PC-3 (cell line): Measurements from ENCODE around the gene DHRS3. TPM values are rescaled to one million over a fixed set of nuclear protein-coding genes. Genes with fewer than 3 reads are reported as not detected.

ENCODE experiments used
- ATAC-seq: fragments of 200-7000 bp; cut with Tn5 transposase; 2 replicates; pipeline ENCODE4 v1.9.1; 2020; ENCODE audit warnings: mild to moderate bottlenecking, moderate library complexity
- BruUV-seq: library from RNA; stranded (reverse); fragments of 400-500 nt; replicated peaks from 2 replicates; lab custom pipeline; 2021; lab: Mats Ljungman, UMichigan
- CTCF ChIA-PET: fragments of 300-600 bp; sonication (Branson Sonifier 250); formaldehyde crosslinking; loops from one replicate; lab custom pipeline; 2022; ENCODE audit warnings: antibody characterized with exemption; lab: Charles Lee
- POLR2A ChIA-PET: fragments of 300-600 bp; sonication (Branson Sonifier 250); formaldehyde crosslinking; loops from one replicate; lab custom pipeline; 2022; ENCODE audit warnings: antibody characterized with exemption; ENCODE audit not compliant: unreplicated experiment; lab: Charles Lee
- DNase-seq: peaks from one replicate; pipeline ENCODE4 v3.0.0-alpha.2; 2015
- H2AFZ ChIP-seq: fragments of 300-600 bp; sonication (generic); 2 replicates; pipeline ENCODE4 v1.6.0; 2016; ENCODE audit warnings: antibody characterized with exemption, low read length
- H3F3A ChIP-seq: fragments of 300-600 bp; sonication (generic); one replicate; pipeline ENCODE4 v1.6.0; 2017; ENCODE audit warnings: antibody characterized with exemption, low read length, control low read depth, mild to moderate bottlenecking; ENCODE audit not compliant: unreplicated experiment
- H3K27ac ChIP-seq: fragments of 300-600 bp; sonication (generic); 2 replicates; pipeline ENCODE4 v1.5.1; 2016; ENCODE audit warnings: mild to moderate bottlenecking, low read length
- H3K27me3 ChIP-seq: fragments of 300-600 bp; sonication (generic); 2 replicates; pipeline ENCODE4 v1.6.1; 2016; ENCODE audit warnings: low read length, mixed read lengths
- H3K36me3 ChIP-seq: fragments of 300-600 bp; sonication (generic); 2 replicates; pipeline ENCODE4 v1.6.1; 2016; ENCODE audit warnings: low read depth, mixed run types, low read length, mixed read lengths
- H3K4me1 ChIP-seq: fragments of 300-600 bp; sonication (generic); 2 replicates; pipeline ENCODE4 v1.5.1; 2016; ENCODE audit warnings: low read length; ENCODE audit not compliant: insufficient read depth
- H3K4me2 ChIP-seq: fragments of 300-600 bp; sonication (generic); 2 replicates; pipeline ENCODE4 v1.6.0; 2016; ENCODE audit warnings: low read length
- H3K4me3 ChIP-seq: fragments of 300-600 bp; sonication (generic); 2 replicates; pipeline ENCODE4 v1.5.1; 2016; ENCODE audit warnings: mild to moderate bottlenecking, low read length, mixed read lengths
- H3K79me2 ChIP-seq: fragments of 300-600 bp; sonication (generic); 2 replicates; pipeline ENCODE4 v1.6.1; 2017; ENCODE audit warnings: low read length, mixed read lengths
- H3K9ac ChIP-seq: fragments of 300-600 bp; sonication (generic); 2 replicates; pipeline ENCODE4 v1.6.0; 2016; ENCODE audit warnings: mild to moderate bottlenecking, low read length
- H3K9me2 ChIP-seq: fragments of 300-600 bp; sonication (generic); replicated peaks from 2 replicates; pipeline ENCODE4 v1.6.1; 2016; ENCODE audit warnings: mixed run types, low read length, mixed read lengths
- H3K9me3 ChIP-seq: fragments of 300-600 bp; sonication (generic); 2 replicates; pipeline ENCODE4 v1.6.1; 2016; ENCODE audit warnings: low read length, mixed read lengths
- H4K20me1 ChIP-seq: fragments of 300-600 bp; sonication (generic); 2 replicates; pipeline ENCODE4 v1.6.1; 2016; ENCODE audit warnings: low read length, mixed read lengths
- EZH2 ChIP-seq: fragments of 300-600 bp; sonication (generic); IDR thresholded peaks from one replicate; pipeline ENCODE4 v1.6.1; 2017; ENCODE audit warnings: antibody characterized with exemption, mild to moderate bottlenecking, low read length; ENCODE audit not compliant: unreplicated experiment
- EZH2phosphoT487 ChIP-seq: fragments of 300-600 bp; sonication (generic); IDR thresholded peaks from 2 replicates; pipeline ENCODE4 v1.6.1; 2018; ENCODE audit warnings: mild to moderate bottlenecking, antibody characterized with exemption, low read length, borderline replicate concordance
- intact Hi-C: fragments of 100-400 bp; cut with micrococcal nuclease; formaldehyde crosslinking; loops from 2 replicates; pipeline ENCODE4 v1.9.0; 2023
- total RNA-seq: library from RNA; depleted of rRNA; stranded (reverse); fragments of >200 nt; gene quantifications from 2 replicates; pipeline ENCODE4 v1.2.3, GENCODE V29; 2014
- TF ChIP-seq, protein P1 (sequence below): fragments of 300-600 bp; sonication (generic); conservative IDR thresholded peaks from 2 replicates; pipeline ENCODE4 v1.5.1; 2017; ENCODE audit warnings: antibody characterized with exemption, low read depth, mild to moderate bottlenecking, low read length

DHRS3 gene
- total RNA-seq, 1 experiment from 2014 or later: 105 TPM

GRCh38 chr1:12561121-12561520 lies 56.9 kb downstream of the DHRS3 start:
- TF ChIP-seq EZH2phosphoT487 (no peak), EZH2 (no peak)
- TF ChIP-seq, protein P1, sequence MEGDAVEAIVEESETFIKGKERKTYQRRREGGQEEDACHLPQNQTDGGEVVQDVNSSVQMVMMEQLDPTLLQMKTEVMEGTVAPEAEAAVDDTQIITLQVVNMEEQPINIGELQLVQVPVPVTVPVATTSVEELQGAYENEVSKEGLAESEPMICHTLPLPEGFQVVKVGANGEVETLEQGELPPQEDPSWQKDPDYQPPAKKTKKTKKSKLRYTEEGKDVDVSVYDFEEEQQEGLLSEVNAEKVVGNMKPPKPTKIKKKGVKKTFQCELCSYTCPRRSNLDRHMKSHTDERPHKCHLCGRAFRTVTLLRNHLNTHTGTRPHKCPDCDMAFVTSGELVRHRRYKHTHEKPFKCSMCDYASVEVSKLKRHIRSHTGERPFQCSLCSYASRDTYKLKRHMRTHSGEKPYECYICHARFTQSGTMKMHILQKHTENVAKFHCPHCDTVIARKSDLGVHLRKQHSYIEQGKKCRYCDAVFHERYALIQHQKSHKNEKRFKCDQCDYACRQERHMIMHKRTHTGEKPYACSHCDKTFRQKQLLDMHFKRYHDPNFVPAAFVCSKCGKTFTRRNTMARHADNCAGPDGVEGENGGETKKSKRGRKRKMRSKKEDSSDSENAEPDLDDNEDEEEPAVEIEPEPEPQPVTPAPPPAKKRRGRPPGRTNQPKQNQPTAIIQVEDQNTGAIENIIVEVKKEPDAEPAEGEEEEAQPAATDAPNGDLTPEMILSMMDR: no peak
- Histone ChIP-seq H3K27me3 (no peaks in the 10 kb centered on the region), H3K4me3 (no peak overlapping the region), H3K9ac (no peak overlapping the region), H3K4me2 (no peak overlapping the region), H3K9me3 (peaks cover 4% of the 10 kb centered on the region; the same call in 1 of the 2 replicates), H3K36me3 (peaks cover 2% of the 10 kb centered on the region; the same call in 1 of the 2 replicates), H4K20me1 (no peaks in the 10 kb centered on the region), H3K79me2 (no peaks in the 10 kb centered on the region), H2AFZ (no peak overlapping the region), H3F3A (no peaks in the 10 kb centered on the region), H3K4me1 (no peaks in the 10 kb centered on the region), H3K27ac (no peak overlapping the region), H3K9me2 (no peaks in the 10 kb centered on the region)
- no TSS peak for BruUV-seq
- CTCF ChIA-PET: no interaction called here
- POLR2A ChIA-PET: no interaction called here
- intact Hi-C loops: no loop called here
- ATAC-seq: no peak
- no peak for DNase-seq

- POLR2A ChIA-PET: no interaction called here
- H3K27ac ChIP-seq: no peak overlapping the region
These were observed 60.8 kb downstream of the DHRS3 start for GRCh38 chr1:12556957-12557935.

More at GRCh38 chr1:12556957-12557935, 60.8 kb downstream of the DHRS3 start:
- Histone ChIP-seq H4K20me1 (no peaks in the 10 kb centered on the region), H3K4me2 (no peak overlapping the region), H3F3A (no peaks in the 10 kb centered on the region), H3K36me3 (no peaks in the 10 kb centered on the region), H3K27me3 (no peaks in the 10 kb centered on the region), H3K4me1 (no peaks in the 10 kb centered on the region), H2AFZ (no peak overlapping the region), H3K4me3 (no peak overlapping the region), H3K79me2 (no peaks in the 10 kb centered on the region), H3K9me3 (no peaks in the 10 kb centered on the region), H3K9ac (no peak overlapping the region), H3K9me2 (no peaks in the 10 kb centered on the region)
- BruUV-seq: no TSS peak
- DNase-seq: no peak
- CTCF ChIA-PET: no interaction called here
- TF ChIP-seq EZH2phosphoT487 (no peak), EZH2 (no peak)
- TF ChIP-seq, protein P1: no peak
- no peak for ATAC-seq
- intact Hi-C loops: no loop called here
